AG04450 (cell line): ENCODE results near the gene FAM20C. TPM values are rescaled to one million over a fixed set of nuclear protein-coding genes. Genes with fewer than 3 reads are reported as not detected.

ENCODE experiments used
- CTCF ChIA-PET: fragments of 300-600, 350-600 bp; formaldehyde crosslinking; extraction: SDS; loops from one replicate; lab custom pipeline; 2022; ENCODE audit warnings: antibody characterized with exemption, inconsistent platforms; lab: Charles Lee
- POLR2A ChIA-PET: fragments of 350-600 bp; formaldehyde crosslinking; extraction: SDS; loops from one replicate; lab custom pipeline; 2021; ENCODE audit warnings: antibody characterized with exemption, inconsistent platforms; lab: Yijun Ruan, JAX
- DNase-seq: peaks from one replicate; pipeline ENCODE4 v3.0.0-alpha.2; 2011; ENCODE audit warnings: low read depth, low spot score
- H3K27ac ChIP-seq: one replicate; pipeline ENCODE4 v1.5.1; 2012; ENCODE audit warnings: low read depth, low read length, control low read depth
- H3K27me3 ChIP-seq: one replicate; pipeline ENCODE4 v1.6.0; 2012; ENCODE audit warnings: low read length; ENCODE audit not compliant: control insufficient read depth, insufficient read depth
- H3K4me3 ChIP-seq: 2 replicates; pipeline ENCODE4 v1.5.1; 2011; ENCODE audit warnings: mild to moderate bottlenecking, low read depth, low read length, control low read depth
- H3K9me3 ChIP-seq: 2 replicates; pipeline ENCODE4 v1.5.1; 2012; ENCODE audit warnings: low read length; ENCODE audit not compliant: control insufficient read depth, insufficient read depth
- CTCF ChIP-seq: IDR thresholded peaks from 2 replicates; pipeline ENCODE4 v1.5.1; 2011; ENCODE audit warnings: low read depth, low read length, control low read depth, inconsistent platforms
- polyA plus RNA-seq: library from polyadenylated mRNA; depleted of rRNA; stranded (reverse); fragments of >200 nt; gene quantifications from 2 replicates; pipeline ENCODE4 v1.2.3, GENCODE V29; 2011

FAM20C gene
- polyA plus RNA-seq, 1 experiment: 34.5 TPM

GRCh38 chr7:173209-173918 lies 19.0 kb upstream of the FAM20C start:
- ChIA-PET POLR2A (interaction anchor here (0.6 kb wide), 1 partner anchor 26 kb away, joined by 3 read pairs; no protein-coding TSS in a partner anchor), CTCF (no interaction called here)
- no peak for TF ChIP-seq CTCF
- no peak overlapping the region for H3K27ac ChIP-seq
- H3K4me3 ChIP-seq: no peak overlapping the region
- peaks cover 20% of the 10 kb centered on the region for H3K27me3 ChIP-seq
- peaks cover 17% of the 10 kb centered on the region; the same call in 1 of the 2 replicates for H3K9me3 ChIP-seq
- DNase-seq: no peak

- TF ChIP-seq CTCF: no peak
- Histone ChIP-seq H3K27ac (no peak overlapping the region), H3K27me3 (peaks cover 20% of the 10 kb centered on the region), H3K4me3 (no peak overlapping the region), H3K9me3 (peaks cover 7% of the 10 kb centered on the region; the same call in 1 of the 2 replicates)
- ChIA-PET CTCF (no interaction called here), POLR2A (no interaction called here)
- no peak for DNase-seq
These were observed 17.7 kb upstream of the FAM20C start for GRCh38 chr7:174716-175115.

GRCh38 chr7:175955-176354 lies 16.4 kb upstream of the FAM20C start:
- ChIA-PET POLR2A (no interaction called here), CTCF (no interaction called here)
- Histone ChIP-seq H3K27ac (no peak overlapping the region), H3K4me3 (no peak overlapping the region), H3K9me3 (peaks cover 2% of the 10 kb centered on the region; the same call in 1 of the 2 replicates), H3K27me3 (peaks cover 18% of the 10 kb centered on the region)
- TF ChIP-seq CTCF: no peak
- DNase-seq: no peak

GRCh38 chr7:176381-176780 lies 16.0 kb upstream of the FAM20C start:
- no peak for TF ChIP-seq CTCF
- DNase-seq: no peak
- ChIA-PET POLR2A (no interaction called here), CTCF (no interaction called here)
- H3K9me3 ChIP-seq: no peaks in the 10 kb centered on the region; the same call in 1 of the 2 replicates
- no peak overlapping the region for H3K4me3 ChIP-seq
- peaks cover 20% of the 10 kb centered on the region for H3K27me3 ChIP-seq
- H3K27ac ChIP-seq: no peak overlapping the region

GRCh38 chr7:176786-177459 lies 15.4 kb upstream of the FAM20C start:
- no peaks in the 10 kb centered on the region; the same call in 1 of the 2 replicates for H3K9me3 ChIP-seq
- DNase-seq: no peak
- no peak overlapping the region for H3K4me3 ChIP-seq
- H3K27me3 ChIP-seq: peaks cover 23% of the 10 kb centered on the region
- TF ChIP-seq CTCF: no peak
- POLR2A ChIA-PET: no interaction called here
- CTCF ChIA-PET: no interaction called here
- no peak overlapping the region for H3K27ac ChIP-seq
